Activated naive CD4-positive, alpha-beta T cell treated with anti-CD3 and anti-CD28 coated beads, Interleukin-2, amount 50 U/mL, for 16 hours (primary cell): Measurements from ENCODE around the gene EPS8L2.
"Not testable (repeated sequence)": the region's sequence is repeated elsewhere in the genome, so short reads cannot be mapped to it uniquely, and the experiment has no call there.

Experiments
- DNase-seq: peaks from one replicate; pipeline ENCODE4 v3.0.0-alpha.2; 2020

EPS8L2 gene

GRCh38 chr11:726278-727220 is 20.5 kb downstream of the EPS8L2 start:
- peak; percentile 50 for DNase-seq

- DNase-seq: no peak
Measured at GRCh38 chr11:727281-727701, 21.3 kb downstream of the EPS8L2 start.

GRCh38 chr11:727859-728748 is 22.1 kb downstream of the EPS8L2 start:
- DNase-seq: peak; percentile 80

DNA sequence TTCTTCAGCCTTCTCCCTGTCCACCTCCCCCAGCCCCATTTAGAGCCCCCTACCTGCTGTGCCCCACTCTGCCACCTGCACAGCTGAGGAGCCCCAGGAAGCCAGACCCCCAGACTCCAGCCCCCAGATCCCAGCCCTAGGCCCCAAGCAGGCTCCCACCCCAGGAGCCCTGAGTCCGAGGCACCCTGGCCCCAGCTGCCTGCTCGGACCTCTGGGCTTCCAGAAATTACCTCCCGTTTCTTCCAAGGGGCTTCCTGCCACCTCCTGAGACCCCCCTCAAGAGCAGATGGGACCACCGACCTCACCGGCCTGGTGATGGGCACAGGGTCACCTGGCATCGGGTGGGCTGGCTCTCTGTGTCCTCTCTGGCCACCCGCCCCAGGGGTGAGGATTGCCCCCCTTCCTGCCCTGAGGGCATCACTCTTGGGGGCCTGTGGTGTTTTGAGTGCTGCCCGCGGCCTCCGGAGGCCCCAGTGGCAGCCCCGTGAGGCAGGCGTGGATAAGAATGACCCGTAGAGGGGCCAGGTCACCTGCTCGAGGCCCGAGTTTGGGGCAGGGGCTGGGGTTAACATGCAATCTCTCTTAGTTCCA is 23.0 kb downstream of the EPS8L2 start:
- no peak for DNase-seq

- no peak for DNase-seq
Measured at GRCh38 chr11:729492-730074, 23.6 kb downstream of the EPS8L2 start.

GRCh38 chr11:733072-733471 is 27.0 kb downstream of the EPS8L2 start:
- no peak for DNase-seq

GRCh38 chr11:734541-734940 is 28.5 kb downstream of the EPS8L2 start:
- DNase-seq: not testable (repeated sequence)

GRCh38 chr11:737366-737765 is 31.3 kb downstream of the EPS8L2 start:
- no peak for DNase-seq

GRCh38 chr11:737899-738298 is 31.9 kb downstream of the EPS8L2 start:
- DNase-seq: not testable (repeated sequence)

DNA sequence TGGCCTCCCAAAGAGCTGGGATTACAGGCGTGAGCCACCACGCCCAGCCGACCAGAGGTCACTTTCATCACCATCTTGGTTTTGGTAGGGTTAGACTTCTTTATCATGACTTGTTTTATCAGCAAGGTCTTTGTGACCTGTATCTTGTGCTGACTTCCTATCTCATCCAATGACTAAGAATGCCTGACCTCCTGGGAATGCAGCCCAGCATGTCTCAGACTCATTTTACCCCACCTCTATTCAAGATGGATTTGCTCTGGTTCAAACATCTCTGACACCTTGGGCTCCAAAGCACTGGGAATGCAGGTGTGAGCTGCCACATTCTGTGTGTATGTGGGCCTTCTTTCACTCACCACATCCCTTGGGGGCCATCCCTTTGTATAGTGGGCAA is 36.1 kb downstream of the EPS8L2 start:
- DNase-seq: no peak

DNA sequence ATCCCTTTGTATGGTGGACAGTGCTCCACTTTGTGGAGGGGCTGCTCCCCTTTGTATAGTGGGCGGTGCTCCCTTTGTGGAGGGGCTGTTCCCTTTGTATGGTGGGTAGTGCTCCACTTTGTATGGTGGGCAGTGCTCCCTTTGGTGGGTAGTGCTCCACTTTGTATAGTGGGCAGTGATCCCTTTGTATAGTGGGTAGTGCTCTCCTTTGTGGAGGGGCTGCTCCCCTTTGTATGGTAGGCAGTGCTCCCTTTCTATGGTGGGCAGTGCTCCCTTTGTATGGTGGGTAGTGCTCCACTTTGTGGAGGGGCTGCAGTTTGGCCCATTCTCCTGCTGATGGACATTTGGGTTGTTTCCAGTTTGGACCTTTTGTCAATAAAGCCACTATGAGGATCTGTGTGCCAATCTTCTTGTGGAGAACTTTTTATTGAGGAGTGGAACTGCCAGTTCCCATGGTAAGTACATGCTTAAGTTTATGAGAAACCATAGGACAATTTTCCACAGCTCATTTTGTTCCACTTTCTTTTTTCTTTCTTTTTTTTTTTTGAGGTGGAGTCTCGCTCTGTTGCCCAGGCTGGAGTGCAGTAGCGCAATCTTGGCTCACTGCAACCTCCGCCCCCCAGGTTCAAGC is 36.7 kb downstream of the EPS8L2 start:
- no peak for DNase-seq

GRCh38 chr11:745428-745827 is 39.4 kb downstream of the EPS8L2 start:
- DNase-seq: no peak

DNA sequence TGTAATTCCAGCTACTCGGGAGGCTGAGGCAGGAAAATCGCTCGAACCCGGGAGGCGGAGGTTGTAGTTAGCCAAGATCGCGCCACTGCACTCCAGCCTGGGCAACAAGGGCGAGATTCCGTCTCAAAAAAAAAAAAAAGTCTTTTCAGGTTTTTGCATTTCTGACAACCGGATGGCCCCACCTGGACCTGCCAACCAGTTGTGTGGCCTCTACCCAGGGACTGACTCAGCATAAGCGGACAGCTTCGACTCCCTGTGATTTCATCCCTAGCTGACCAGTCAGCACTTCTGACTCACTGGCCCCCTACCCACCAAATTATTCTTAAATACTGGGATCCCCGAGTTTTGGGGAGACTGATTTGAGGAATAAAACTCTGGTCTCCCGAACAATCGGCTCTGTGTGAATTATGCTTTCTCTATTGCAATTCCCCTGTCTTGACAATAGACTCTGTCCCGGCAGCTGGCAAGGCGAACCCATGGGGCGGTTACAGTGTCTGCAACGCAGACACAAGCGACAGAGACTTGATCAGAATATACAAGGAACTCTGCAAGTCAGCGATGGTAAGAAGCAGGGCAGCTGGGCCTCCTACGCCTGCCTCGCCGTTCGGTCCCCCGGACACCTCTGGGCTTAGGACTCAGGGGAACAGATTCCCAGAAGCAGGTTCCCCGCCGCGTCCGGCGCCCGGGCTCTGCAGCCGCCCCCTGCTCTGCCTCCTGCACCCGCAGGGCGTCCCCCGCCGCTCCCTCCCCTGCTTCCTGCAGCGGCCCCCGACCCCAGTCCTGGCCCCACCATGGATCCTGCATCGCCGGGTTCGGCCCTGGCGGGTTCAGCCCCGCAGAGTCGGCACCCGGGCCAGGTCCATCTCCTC is 40.5 kb downstream of the EPS8L2 start:
- DNase-seq: peak; percentile 57

DNA sequence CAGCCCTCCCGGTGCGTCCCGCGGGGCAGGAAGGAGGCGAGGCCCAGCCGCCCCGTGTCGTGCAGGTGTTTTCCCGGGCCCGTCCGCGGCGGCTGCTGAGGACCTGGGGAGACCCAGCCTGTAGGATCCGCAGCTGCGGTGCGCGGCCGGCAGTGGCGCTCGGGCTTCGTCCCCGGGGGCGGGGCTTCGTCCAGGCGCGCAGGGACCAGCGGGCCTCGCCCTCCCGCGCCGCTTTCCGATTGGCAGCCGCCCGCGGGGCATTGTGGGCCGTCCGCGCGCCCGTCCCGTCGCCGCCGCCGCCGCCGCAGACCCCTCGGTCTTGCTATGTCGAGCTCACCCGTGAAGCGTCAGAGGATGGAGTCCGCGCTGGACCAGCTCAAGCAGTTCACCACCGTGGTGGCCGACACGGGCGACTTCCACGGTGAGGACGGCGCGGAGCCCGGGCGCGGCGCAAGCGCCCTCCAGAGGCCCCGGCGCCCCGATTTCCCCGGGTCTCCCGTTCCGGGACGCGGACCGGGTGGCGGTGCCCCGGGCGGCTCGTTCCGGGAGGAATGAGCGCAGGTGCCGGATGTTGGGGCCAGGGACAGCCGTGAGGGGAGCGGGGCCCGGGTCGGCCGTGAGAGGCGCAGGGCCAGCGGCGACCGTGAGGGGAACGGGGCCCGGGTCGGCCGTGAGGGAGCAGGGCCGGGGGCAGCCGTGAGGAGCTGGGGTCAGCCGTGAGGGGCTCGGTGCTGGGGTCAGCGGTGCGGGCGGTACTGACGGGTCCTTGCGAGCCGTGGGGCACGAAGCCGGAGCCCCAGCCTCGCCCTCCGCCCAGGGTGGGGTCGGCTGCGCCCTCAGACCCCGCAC is 41.4 kb downstream of the EPS8L2 start, which contains the start of gene TALDO1:
Gene TALDO1, plus strand, starts transcription at position 307 of the 849 bp plus-strand sequence. Its CDS starts 18 bp downstream, at position 325.
- DNase-seq: peak; percentile 84

DNA sequence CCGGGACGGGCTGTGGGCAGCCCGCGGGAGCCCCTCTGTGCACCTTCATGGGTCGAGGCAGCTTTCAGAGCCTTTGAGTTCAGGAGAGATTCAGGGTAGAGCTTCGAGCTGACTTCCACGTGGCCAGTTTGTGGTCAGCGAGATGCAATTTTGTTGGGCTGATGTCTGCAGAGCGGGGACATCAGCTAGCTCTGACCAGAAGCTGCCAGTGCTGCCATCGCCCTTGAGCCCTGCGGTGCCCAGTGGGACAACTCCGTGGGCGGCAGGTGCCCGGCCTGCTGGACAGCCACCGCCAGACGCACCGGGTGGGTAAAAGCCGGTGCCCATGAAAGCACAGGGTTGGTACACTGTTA is 42.0 kb downstream of the EPS8L2 start:
- no peak for DNase-seq

DNA sequence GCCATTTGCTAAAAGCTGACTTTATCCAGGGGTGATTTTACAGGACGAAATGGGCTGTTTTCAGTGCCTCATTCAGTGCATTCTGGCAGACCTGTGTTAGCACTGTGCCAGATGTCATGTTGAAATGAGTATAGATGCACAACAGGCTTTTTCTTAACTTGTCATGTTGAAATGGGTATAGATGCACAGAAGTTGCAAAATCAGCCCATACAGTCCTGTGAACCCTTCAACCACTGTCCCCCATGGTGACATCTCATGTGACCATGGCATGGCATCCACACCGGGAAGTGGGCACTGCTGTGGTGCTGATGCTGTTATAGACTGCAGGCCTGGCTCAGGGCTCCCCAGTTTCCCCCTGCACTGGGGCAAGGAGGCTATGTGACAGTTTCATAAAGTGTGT is 43.7 kb downstream of the EPS8L2 start:
- DNase-seq: no peak

- DNase-seq: no peak
Measured at GRCh38 chr11:760236-760635, 54.2 kb downstream of the EPS8L2 start.

DNA sequence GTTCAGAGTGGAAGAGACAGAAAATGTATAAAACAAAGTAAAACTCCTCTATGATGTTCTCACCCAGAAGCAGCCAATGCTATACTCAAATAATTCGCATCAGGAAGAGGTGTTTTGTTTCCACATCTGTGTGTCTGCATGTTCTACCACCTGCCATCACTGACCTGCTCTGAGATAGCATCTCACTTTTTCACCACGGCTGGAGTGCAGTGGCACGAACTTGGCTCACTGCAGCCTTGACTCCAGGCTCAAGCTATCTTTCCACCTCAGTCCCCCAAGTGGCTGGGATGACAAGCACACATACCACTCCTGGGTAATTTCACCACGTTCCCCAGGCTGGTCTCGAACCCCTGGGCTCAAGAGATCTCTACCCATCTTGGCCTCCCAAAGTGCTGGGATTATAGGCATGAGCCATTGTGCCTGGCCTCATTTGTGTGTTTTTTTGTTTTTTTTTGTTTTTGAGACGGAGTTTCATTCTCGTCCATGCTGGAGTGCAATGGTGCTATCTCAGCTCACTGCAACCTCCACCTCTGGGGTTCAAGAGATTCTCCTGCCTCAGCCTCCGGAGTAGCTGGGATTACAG is 55.6 kb downstream of the EPS8L2 start:
- no peak for DNase-seq

GRCh38 chr11:762421-763072 is 56.5 kb downstream of the EPS8L2 start:
- peak; percentile 34 for DNase-seq
